Heart left ventricle (tissue), 16 donors: Measurements from ENCODE around the gene SH2D7. TPM values are rescaled to one million over a fixed set of nuclear protein-coding genes. Genes with fewer than 3 reads are reported as not detected.
A peak's percentile ranks its signal among the peaks of the same experiment; 100 is the strongest.

Experiments used
- ATAC-seq, 4 donors: fragments of 200-7000 bp; cut with Tn5 transposase; one replicate each; pipeline ENCODE4 v1.9.1; 2020 to 2022; ENCODE audit warnings: moderate library complexity in 4 of 4, mild to moderate bottlenecking in 3 of 4, moderate number of reproducible peaks in 1 of 4
- DNase-seq, 5 donors: peaks; one replicate each; pipeline ENCODE4 v3.0.0-alpha.2; 2020
- H3K27ac ChIP-seq, 12 donors: fragments of 200-600 bp; sonication (generic) in 4 of 12; one replicate each; pipeline versions ENCODE4 v1.5.0 to v1.8.0; 2016 to 2022; ENCODE audit warnings: mild to moderate bottlenecking in 2 of 12
- H3K27me3 ChIP-seq, 9 donors: fragments of 200-600 bp; sonication (generic) in 2 of 9; one replicate each; pipeline versions ENCODE4 v1.5.1 to v1.8.0; 2016 to 2022; ENCODE audit warnings: mild to moderate bottlenecking in 3 of 9
- H3K36me3 ChIP-seq, 9 donors: fragments of 200-600 bp; sonication (generic) in 2 of 9; one replicate each; pipeline versions ENCODE4 v1.5.0 to v1.8.0; 2018 to 2022; ENCODE audit warnings: mild to moderate bottlenecking in 2 of 9
- H3K4me1 ChIP-seq, 12 donors: fragments of 200-600 bp; sonication (generic) in 4 of 12; one replicate each; pipeline versions ENCODE4 v1.5.0 to v1.8.0; 2016 to 2022; ENCODE audit warnings: mild to moderate bottlenecking in 3 of 12
- H3K4me3 ChIP-seq, 12 donors: fragments of 200-600 bp; sonication (generic) in 4 of 12; one replicate each; pipeline versions ENCODE4 v1.5.0 to v1.8.0; 2017 to 2022; ENCODE audit warnings: mild to moderate bottlenecking in 9 of 12, moderate library complexity in 4 of 12
- H3K9me3 ChIP-seq, 12 donors: fragments of 200-600 bp; sonication (generic) in 4 of 12; one replicate each; pipeline versions ENCODE4 v1.5.0 to v1.8.0; 2016 to 2022; ENCODE audit warnings: mild to moderate bottlenecking in 1 of 12
- POLR2A ChIP-seq, 2 donors: fragments of 450-650 bp; IDR thresholded peaks; one replicate each; pipeline ENCODE4 v1.6.1; 2017; ENCODE audit warnings: antibody characterized with exemption in 2 of 2, mild to moderate bottlenecking in 2 of 2, moderate library complexity in 2 of 2
- WGBS, 4 donors: extraction: QIAGEN DNeasy Blood & Tissue Kit in 2 of 4; methylation state at CpG; one replicate each; pipeline versions ENCODE4 v1.1.5 to v1.1.7; 2013 to 2018; 5-methylcytosine and 5-hydroxymethylcytosine counted together
- intact Hi-C, 10 donors: fragments of 100-400 bp; cut with DNase I; formaldehyde crosslinking; loops; one replicate each; pipeline versions ENCODE4 v1.11.1 to v1.14.2; 2022
- polyA plus RNA-seq, 2 donors: library from polyadenylated mRNA; stranded (reverse); fragments of 200-250 nt; gene quantifications; one replicate each; pipeline ENCODE4 v1.2.3, GENCODE V29; 2013
- total RNA-seq, 9 donors: library from RNA; depleted of rRNA in 2 of 9; stranded (reverse); fragments of >200 nt in 2 of 9; fragmentation: NEBNext Ultra II Directional in 3 of 9; extraction: Animal tissue kit (Norgen Biotek cat#: 25700) in 3 of 9; gene quantifications; one replicate each; pipeline versions ENCODE4 v1.1.0 to v1.2.4, GENCODE V29; 2016 to 2023
- TF ChIP-seq, protein P1 (sequence below), 12 donors: fragments of 200-600 bp; sonication (generic) in 4 of 12; IDR thresholded peaks; one replicate each; pipeline versions ENCODE4 v1.5.0 to v1.8.0; 2018 to 2022; ENCODE audit warnings: antibody characterized with exemption in 12 of 12, mild to moderate bottlenecking in 5 of 12
- donor health status: ischemic (EF 13 %, LVEDD 7.1; RV severe dilation, severe dysfunction).
- donor health status: healthy with polysubstance abuse.
- donor health status: DM: no; HTN: yes; CAD: no.
- donor health status: DM: no; HTN: no; CAD: no.
- donor health status: ischemic (EF 25% LVEDD 6.9; RV normal size, moderate dysfunction).
- donor health status: ischemic (EF 25% LVEDD 5.7; RV mildly dilated, moderate dysfunction).
- donor health status: healthy.
- donor health status: DM: yes; HTN: yes; CAD: no.
- donor health status: ischemic (EF 35%, LVEDD 5.7; RV mildly dilated, moderate dysfunction).
- donor health status: nonischemic (EF 11% LVEDD 7.7; RV severe dilation, severe dysfunction).
- donor health status: DM: yes; HTN: yes; CAD: no.
- donor health status: PGD.
- donor health status: ischemic (EF 29% LVEDD 5.4; RV normal size, mild dysfunction).
- donor health status: nonischemic (EF 23%, LVEDD 6.1; RV moderate dilation, normal function).

Gene SH2D7
- total and polyA plus RNA-seq, 11 donors = not detected

DNA sequence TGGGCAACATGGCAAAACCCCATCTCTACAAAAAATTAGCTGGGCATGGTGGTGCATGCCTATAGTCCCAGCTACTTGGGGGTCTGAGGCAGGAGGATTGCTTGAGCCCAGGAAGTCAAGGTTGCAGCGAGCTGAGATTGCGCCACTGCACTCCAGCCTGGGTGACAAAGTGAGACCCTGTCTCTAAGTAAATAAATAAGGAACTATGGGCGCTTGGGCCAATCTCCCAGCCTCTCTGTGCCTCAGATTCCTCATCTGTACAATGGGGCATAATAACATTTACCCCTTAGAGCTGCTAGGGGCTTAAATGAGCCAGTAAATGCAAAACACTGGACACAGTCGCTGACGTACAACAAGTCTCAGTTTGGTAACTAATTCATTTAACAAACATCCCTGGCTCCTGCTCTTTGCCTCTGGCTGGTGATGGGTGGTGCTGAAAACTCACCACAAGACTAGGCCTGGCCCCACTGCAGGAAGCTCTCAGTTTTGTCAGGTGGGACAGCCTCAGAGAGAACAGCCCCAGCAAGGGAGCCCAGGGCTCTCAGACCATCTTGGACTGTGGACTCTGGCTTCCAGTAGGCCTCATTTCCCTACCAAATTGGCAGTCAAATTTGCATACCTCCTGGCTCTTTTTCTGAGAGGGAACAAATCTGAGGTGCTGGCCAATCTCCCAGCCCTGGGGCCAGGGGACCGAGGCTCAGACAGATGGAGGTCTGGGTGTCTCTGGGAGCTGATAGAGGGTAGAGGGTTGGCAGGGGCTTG lies 8.5 kb upstream of the SH2D7 start:
- Histone ChIP-seq H3K4me1 (peaks cover 0 to 43% (median 2%) of the 10 kb centered on the region in 12 donors), H3K9me3 (no peaks in the 10 kb centered on the region), H3K36me3 (no peaks in the 10 kb centered on the region), H3K27me3 (no peaks in the 10 kb centered on the region), H3K4me3 (no peak overlapping the region), H3K27ac (no peak overlapping the region)
- TF ChIP-seq, protein P1, sequence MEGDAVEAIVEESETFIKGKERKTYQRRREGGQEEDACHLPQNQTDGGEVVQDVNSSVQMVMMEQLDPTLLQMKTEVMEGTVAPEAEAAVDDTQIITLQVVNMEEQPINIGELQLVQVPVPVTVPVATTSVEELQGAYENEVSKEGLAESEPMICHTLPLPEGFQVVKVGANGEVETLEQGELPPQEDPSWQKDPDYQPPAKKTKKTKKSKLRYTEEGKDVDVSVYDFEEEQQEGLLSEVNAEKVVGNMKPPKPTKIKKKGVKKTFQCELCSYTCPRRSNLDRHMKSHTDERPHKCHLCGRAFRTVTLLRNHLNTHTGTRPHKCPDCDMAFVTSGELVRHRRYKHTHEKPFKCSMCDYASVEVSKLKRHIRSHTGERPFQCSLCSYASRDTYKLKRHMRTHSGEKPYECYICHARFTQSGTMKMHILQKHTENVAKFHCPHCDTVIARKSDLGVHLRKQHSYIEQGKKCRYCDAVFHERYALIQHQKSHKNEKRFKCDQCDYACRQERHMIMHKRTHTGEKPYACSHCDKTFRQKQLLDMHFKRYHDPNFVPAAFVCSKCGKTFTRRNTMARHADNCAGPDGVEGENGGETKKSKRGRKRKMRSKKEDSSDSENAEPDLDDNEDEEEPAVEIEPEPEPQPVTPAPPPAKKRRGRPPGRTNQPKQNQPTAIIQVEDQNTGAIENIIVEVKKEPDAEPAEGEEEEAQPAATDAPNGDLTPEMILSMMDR (IDR thresholded peaks at IDR 0.05) = no peak
- no peak for TF ChIP-seq POLR2A (IDR thresholded peaks at IDR 0.05)
- intact Hi-C loops = no loop called here
- DNase-seq = no peak
- 89 to 93% (median 92%) methylated on average over 6 of the region's 6 CpGs for WGBS, 4 donors
- no peak for ATAC-seq

DNA sequence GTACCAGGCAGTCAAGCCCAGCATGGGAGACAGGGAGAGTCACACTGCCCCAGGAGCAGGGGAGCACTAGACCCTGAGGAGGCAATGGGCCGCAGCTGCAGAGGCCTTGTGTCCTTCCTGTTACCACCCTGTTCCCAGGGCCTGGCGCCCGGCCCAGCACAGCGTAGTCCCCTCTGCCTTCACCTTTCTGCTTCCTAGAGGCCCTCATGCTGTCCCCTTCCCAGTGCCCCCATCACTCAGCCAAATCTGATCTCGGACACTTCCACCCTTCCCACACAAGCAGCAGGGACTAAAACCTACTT lies 8.0 kb upstream of the SH2D7 start:
- Histone ChIP-seq H3K36me3 (no peaks in the 10 kb centered on the region), H3K4me3 (no peak overlapping the region), H3K27me3 (no peaks in the 10 kb centered on the region), H3K9me3 (no peaks in the 10 kb centered on the region), H3K4me1 (peaks cover 0 to 43% (median 2%) of the 10 kb centered on the region in 12 donors), H3K27ac (no peak overlapping the region)
- TF ChIP-seq POLR2A (IDR thresholded peaks at IDR 0.05) = no peak
- TF ChIP-seq, protein P1 (IDR thresholded peaks at IDR 0.05) = no peak
- WGBS, 4 donors = 61 to 82% (median 66%) methylated on average over 5 of the region's 5 CpGs
- intact Hi-C loops = no loop called here
- ATAC-seq (peak in 3 of 4 donors; percentile 19 to 32 (median 26)), DNase-seq (no peak)

DNA sequence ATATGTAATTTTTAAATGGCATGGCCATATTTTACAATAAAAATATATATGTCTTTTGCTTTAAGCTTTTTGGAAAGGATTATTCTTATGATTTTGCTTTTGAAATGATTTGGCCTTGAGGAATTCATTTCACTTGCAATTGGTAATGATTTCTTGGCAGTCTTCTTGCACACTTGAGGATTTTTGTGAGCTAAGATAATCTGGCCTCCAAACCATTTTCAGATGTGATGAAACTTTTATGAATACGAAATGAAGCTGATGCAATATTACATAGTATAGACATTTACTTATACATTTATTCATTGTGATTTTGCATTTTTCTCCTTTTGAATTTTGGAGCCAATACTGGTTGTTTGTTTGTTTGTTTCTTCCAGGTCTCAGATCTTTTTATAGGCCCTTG lies 6.4 kb upstream of the SH2D7 start:
- ATAC-seq (no peak), DNase-seq (no peak)
- Histone ChIP-seq H3K4me3 (no peak overlapping the region), H3K4me1 (peaks cover 0 to 43% (median 2%) of the 10 kb centered on the region in 12 donors), H3K27me3 (no peaks in the 10 kb centered on the region), H3K36me3 (no peaks in the 10 kb centered on the region), H3K27ac (no peak overlapping the region), H3K9me3 (no peaks in the 10 kb centered on the region)
- WGBS, 4 donors = 80 to 91% (median 85%) methylated on average over 1 of the region's 1 CpG
- TF ChIP-seq, protein P1 (IDR thresholded peaks at IDR 0.05) = no peak
- intact Hi-C loops = no loop called here

DNA sequence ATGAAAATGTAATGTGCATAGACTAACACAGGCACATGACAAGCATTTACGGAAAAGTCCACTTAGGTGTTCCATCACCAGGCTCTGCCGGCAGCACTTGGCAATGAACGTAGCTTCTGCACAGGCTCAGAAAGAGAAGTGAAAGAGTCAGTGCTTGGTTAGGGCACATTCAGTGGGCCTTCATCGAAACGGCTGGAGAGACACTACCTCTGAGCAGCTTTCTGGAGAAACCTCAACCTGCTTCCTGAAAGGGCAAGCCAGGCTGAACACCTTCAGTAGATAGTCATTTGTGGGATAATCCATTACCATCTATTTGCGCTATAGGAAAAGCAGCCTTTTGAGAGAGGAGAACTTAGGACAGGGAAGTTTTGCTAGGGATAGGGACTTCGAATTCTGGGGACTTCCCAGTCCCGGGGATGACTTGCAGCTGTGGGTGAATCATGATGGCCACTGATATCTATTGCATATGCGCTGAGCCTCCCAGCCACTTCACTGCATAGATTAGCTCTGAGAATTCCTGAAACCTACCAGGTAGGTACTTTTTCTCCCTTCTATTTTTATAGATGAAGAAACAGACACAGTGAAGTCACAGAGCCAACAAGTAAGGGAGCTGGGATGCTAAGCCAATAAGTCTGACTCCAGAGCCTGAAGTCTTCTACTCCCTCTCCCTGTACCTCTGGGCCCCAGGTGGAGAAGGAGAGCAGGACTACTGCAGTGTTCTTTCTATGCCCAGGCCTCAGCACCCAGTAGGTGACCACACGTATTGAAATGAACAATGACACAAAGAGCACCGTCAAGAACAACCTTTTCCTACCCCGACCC lies 4.2 kb upstream of the SH2D7 start:
- WGBS, 4 donors = 87 to 97% (median 90%) methylated on average over 12 of the region's 12 CpGs
- H3K36me3 ChIP-seq = no peaks in the 10 kb centered on the region
- peaks cover 0 to 43% (median 18%) of the 10 kb centered on the region in 12 donors for H3K4me1 ChIP-seq
- intact Hi-C loops = no loop called here
- TF ChIP-seq, protein P1 (IDR thresholded peaks at IDR 0.05) = no peak
- TF ChIP-seq POLR2A (IDR thresholded peaks at IDR 0.05) = no peak
- DNase-seq = peak in 1 of 5 donors; percentile 15
- ATAC-seq = no peak
- no peak overlapping the region for H3K4me3 ChIP-seq
- H3K9me3 ChIP-seq = no peaks in the 10 kb centered on the region
- no peaks in the 10 kb centered on the region for H3K27me3 ChIP-seq
- H3K27ac ChIP-seq = peak overlapping the region in 1 of 12 donors; percentile 38
